Adipose tissue (tissue), 3 donors: ENCODE data around the gene PIK3R6. TPM values are rescaled to one million over a fixed set of nuclear protein-coding genes. Genes with fewer than 3 reads are reported as not detected.
"Not testable (repeated sequence)": the region's sequence is repeated elsewhere in the genome, so short reads cannot be mapped to it uniquely, and the experiment has no call there.

Experiments
- H3K27ac ChIP-seq: one replicate; pipeline ENCODE4 v1.5.1; 2013; ENCODE audit warnings: low read depth, low read length
- WGBS, 3 donors: extraction: QIAGEN DNeasy Blood & Tissue Kit; methylation state at CpG; one replicate each; pipeline ENCODE4 v1.1.7; 2013; 5-methylcytosine and 5-hydroxymethylcytosine counted together
- polyA plus RNA-seq, 3 donors: library from polyadenylated mRNA; stranded (reverse); fragments of 200-250 nt; gene quantifications; one replicate each; pipeline ENCODE4 v1.2.3, GENCODE V29; 2013
- donor health status: healthy with polysubstance abuse.
- donor health status: Bipolar disorder and iron deficiency.
- donor health status: healthy.

Gene PIK3R6
- polyA plus RNA-seq, 3 donors, result 0.09 to 0.54 TPM; not detected in 1

- no peak overlapping the region for H3K27ac ChIP-seq
- 76 to 86% (median 84%) methylated on average over 9 of the region's 9 CpGs for WGBS, 3 donors
Observed at GRCh38 chr17:8862213-8863056, 5.0 kb downstream of the PIK3R6 start.

- 60 to 66% (median 62%) methylated on average over 7 of the region's 7 CpGs for WGBS, 3 donors
Observed at GRCh38 chr17:8861495-8862181, 5.8 kb downstream of the PIK3R6 start.

GRCh38 chr17:8859804-8860430 lies 7.6 kb downstream of the PIK3R6 start:
- H3K27ac ChIP-seq, result no peak overlapping the region
- 77 to 93% (median 89%) methylated on average over 14 of the region's 14 CpGs for WGBS, 3 donors

More at GRCh38 chr17:8861495-8862181, 5.8 kb downstream of the PIK3R6 start:
- H3K27ac ChIP-seq, result no peak overlapping the region

- 78 to 83% (median 80%) methylated on average over 11 of the region's 11 CpGs for WGBS, 3 donors
- H3K27ac ChIP-seq, result no peak overlapping the region
Observed at GRCh38 chr17:8859027-8859803, 8.3 kb downstream of the PIK3R6 start.

- WGBS, 3 donors, result 17 to 23% (median 22%) methylated on average over 5 of the region's 5 CpGs
Observed at GRCh38 chr17:8857919-8858318, 9.6 kb downstream of the PIK3R6 start.

GRCh38 chr17:8856869-8857575 lies 10.5 kb downstream of the PIK3R6 start:
- no peak overlapping the region for H3K27ac ChIP-seq
- WGBS, 3 donors, result 23 to 37% (median 24%) methylated on average over 14 of the region's 14 CpGs

More at GRCh38 chr17:8857919-8858318, 9.6 kb downstream of the PIK3R6 start:
- H3K27ac ChIP-seq, result no peak overlapping the region

- WGBS, 3 donors, result 77 to 95% (median 91%) methylated on average over 6 of the region's 6 CpGs
- H3K27ac ChIP-seq, result not testable (repeated sequence)
Observed at GRCh38 chr17:8856205-8856603, 11.3 kb downstream of the PIK3R6 start.

- 76 to 85% (median 81%) methylated on average over 17 of the region's 17 CpGs for WGBS, 3 donors
- H3K27ac ChIP-seq, result no peak overlapping the region
Observed at GRCh38 chr17:8855477-8856204, 11.8 kb downstream of the PIK3R6 start.

- WGBS, 3 donors, result 86 to 88% (median 87%) methylated on average over 5 of the region's 5 CpGs
- H3K27ac ChIP-seq, result no peak overlapping the region
Observed at GRCh38 chr17:8851600-8851999, 15.9 kb downstream of the PIK3R6 start.

GRCh38 chr17:8849311-8850041 lies 18.0 kb downstream of the PIK3R6 start:
- 62 to 76% (median 75%) methylated on average over 4 of the region's 4 CpGs for WGBS, 3 donors
- H3K27ac ChIP-seq, result no peak overlapping the region

- H3K27ac ChIP-seq, result no peak overlapping the region
- WGBS, 3 donors, result 70 to 91% (median 87%) methylated on average over 2 of the region's 2 CpGs
Observed at GRCh38 chr17:8847891-8848290, 19.6 kb downstream of the PIK3R6 start.

GRCh38 chr17:8846768-8847211 lies 20.7 kb downstream of the PIK3R6 start:
- no peak overlapping the region for H3K27ac ChIP-seq

GRCh38 chr17:8844229-8845218 lies 22.9 kb downstream of the PIK3R6 start:
- H3K27ac ChIP-seq, result no peak overlapping the region
- 80 to 90% (median 82%) methylated on average over 9 of the region's 9 CpGs for WGBS, 3 donors

GRCh38 chr17:8843344-8843743 lies 24.1 kb downstream of the PIK3R6 start:
- 26 to 35% (median 33%) methylated on average over 2 of the region's 2 CpGs for WGBS, 3 donors
- H3K27ac ChIP-seq, result no peak overlapping the region

GRCh38 chr17:8841844-8842243 lies 25.6 kb downstream of the PIK3R6 start:
- no peak overlapping the region for H3K27ac ChIP-seq
- 64 to 76% (median 71%) methylated on average over 4 of the region's 4 CpGs for WGBS, 3 donors
